OCI-LY1 (cell line): ENCODE data around the gene KIAA1755.

Source experiments
- CTCF ChIP-seq: fragments of 200-600 bp; sonication (generic), shearing (Covaris generic); IDR thresholded peaks from 2 replicates; pipeline ENCODE4 v1.5.1; 2017; ENCODE audit warnings: mild to moderate bottlenecking, antibody characterized with exemption, low read length, moderate library complexity, mixed read lengths
- EZH2 ChIP-seq: fragments of 200-600 bp; sonication (generic), shearing (Covaris generic); IDR thresholded peaks from 2 replicates; pipeline ENCODE4 v1.8.0; 2017; ENCODE audit warnings: borderline replicate concordance, mixed run types, mild to moderate bottlenecking, antibody characterized with exemption, low read length, moderate library complexity, mixed read lengths

- no peak for TF ChIP-seq CTCF
- TF ChIP-seq EZH2 = no peak
Observed at GRCh38 chr20:38222923-38223742, 37.4 kb downstream of the KIAA1755 start.
